ENCODE measurements around the gene SLC35F2.
"Not testable (repeated sequence)": the region's sequence is repeated elsewhere in the genome, so short reads cannot be mapped to it uniquely, and the experiment has no call there.

Gene SLC35F2

GRCh38 chr11:107842412-107843100 lies 16.0 kb downstream of the SLC35F2 start:
- DNase-seq (ENCODE audit: low read depth in 2 of 2), result no peak

- DNase-seq (ENCODE audit: low read depth in 2 of 2), result no peak
Measured at GRCh38 chr11:107840129-107840484, 18.5 kb downstream of the SLC35F2 start.

- no peak for DNase-seq (ENCODE audit: low read depth in 2 of 2)
Measured at GRCh38 chr11:107836851-107837250, 21.7 kb downstream of the SLC35F2 start.

GRCh38 chr11:107834995-107835394 lies 23.6 kb downstream of the SLC35F2 start:
- no peak for DNase-seq (ENCODE audit: low read depth in 2 of 2)

GRCh38 chr11:107833926-107834325 lies 24.7 kb downstream of the SLC35F2 start:
- DNase-seq (ENCODE audit: low read depth in 2 of 2), result not testable (repeated sequence)

GRCh38 chr11:107830915-107831540 lies 27.6 kb downstream of the SLC35F2 start:
- DNase-seq (ENCODE audit: low read depth in 2 of 2), result no peak

GRCh38 chr11:107827041-107827440 lies 31.5 kb downstream of the SLC35F2 start:
- DNase-seq (ENCODE audit: low read depth in 2 of 2), result no peak

- DNase-seq (ENCODE audit: low read depth in 2 of 2), result no peak
Measured at GRCh38 chr11:107825875-107826274, 32.7 kb downstream of the SLC35F2 start.

- no peak for DNase-seq (ENCODE audit: low read depth in 2 of 2)
Measured at GRCh38 chr11:107824668-107825369, 33.8 kb downstream of the SLC35F2 start.

- DNase-seq (ENCODE audit: low read depth in 2 of 2), result no peak
Measured at GRCh38 chr11:107821199-107821927, 37.2 kb downstream of the SLC35F2 start.

- no peak for DNase-seq (ENCODE audit: low read depth in 2 of 2)
Measured at GRCh38 chr11:107819361-107820014, 39.1 kb downstream of the SLC35F2 start.

GRCh38 chr11:107818491-107818890 lies 40.1 kb downstream of the SLC35F2 start:
- DNase-seq (ENCODE audit: low read depth in 2 of 2), result no peak

- DNase-seq (ENCODE audit: low read depth in 2 of 2), result no peak
Measured at GRCh38 chr11:107816028-107816427, 42.6 kb downstream of the SLC35F2 start.

GRCh38 chr11:107810875-107811274 lies 47.7 kb downstream of the SLC35F2 start:
- DNase-seq (ENCODE audit: low read depth in 2 of 2), result no peak

- no peak for DNase-seq (ENCODE audit: low read depth in 2 of 2)
Measured at GRCh38 chr11:107808521-107808920, 50.1 kb downstream of the SLC35F2 start.

- DNase-seq (ENCODE audit: low read depth in 2 of 2), result no peak
Measured at GRCh38 chr11:107804971-107805370, 53.6 kb downstream of the SLC35F2 start.

- no peak for DNase-seq (ENCODE audit: low read depth in 2 of 2)
Measured at GRCh38 chr11:107804211-107804610, 54.4 kb downstream of the SLC35F2 start.

GRCh38 chr11:107801641-107802040 lies 56.9 kb downstream of the SLC35F2 start:
- no peak for DNase-seq (ENCODE audit: low read depth in 2 of 2)

GRCh38 chr11:107799218-107799859 lies 59.2 kb downstream of the SLC35F2 start:
- peak; percentile 49 to 54 for DNase-seq (ENCODE audit: low read depth in 2 of 2)

GRCh38 chr11:107792049-107792443 lies 66.5 kb downstream of the SLC35F2 start:
- DNase-seq (ENCODE audit: low read depth in 2 of 2), result no peak

GRCh38 chr11:107791343-107792048 lies 67.1 kb downstream of the SLC35F2 start:
- no peak for DNase-seq (ENCODE audit: low read depth in 2 of 2)

All from stimulated activated CD4-positive, alpha-beta T cell treated with anti-CD3 and anti-CD28 coated beads, Interleukin-4, amount 100 ng/mL, for 48 hours (primary cell).